HL-60 (cell line): Measurements from ENCODE around the gene CHI3L1.

Source experiments
- DNase-seq, 2 experiments: peaks; one replicate each; pipeline ENCODE4 v3.0.0-alpha.2; 2010 to 2020; ENCODE audit warnings: low read depth in 1 of 2, low spot score in 1 of 2
- H3K27ac ChIP-seq: fragments of 250-450 bp; sonication (Bioruptor Pico); replicated peaks from 2 replicates; pipeline ENCODE4 v1.5.1; 2020; ENCODE audit warnings: mild to moderate bottlenecking, moderate library complexity
- H3K27me3 ChIP-seq: fragments of 250-450 bp; sonication (Bioruptor Pico); 2 replicates; pipeline ENCODE4 v1.5.1; 2021; ENCODE audit warnings: mild to moderate bottlenecking, moderate library complexity; ENCODE audit not compliant: insufficient read depth, poor library complexity, severe bottlenecking
- H3K4me3 ChIP-seq: replicated peaks from 2 replicates; pipeline ENCODE4 v1.5.1; 2011; ENCODE audit warnings: mild to moderate bottlenecking, control low read depth, low read length; ENCODE audit not compliant: insufficient read depth
- CTCF ChIP-seq: IDR thresholded peaks from one replicate; pipeline ENCODE4 v1.5.1; 2011; ENCODE audit warnings: low read length, control low read depth, inconsistent platforms; ENCODE audit not compliant: insufficient read depth
- GABPA ChIP-seq: IDR thresholded peaks from 2 replicates; pipeline ENCODE4 v1.6.1; 2012; ENCODE audit warnings: low read depth
- POLR2AphosphoS5 ChIP-seq: IDR thresholded peaks from 2 replicates; pipeline ENCODE4 v1.6.1; 2012; ENCODE audit warnings: low read depth
- REST ChIP-seq: IDR thresholded peaks from 2 replicates; pipeline ENCODE4 v1.6.1; 2012; ENCODE audit warnings: low read depth; ENCODE audit not compliant: insufficient replicate concordance
- SPI1 ChIP-seq: IDR thresholded peaks from 2 replicates; pipeline ENCODE4 v1.6.1; 2012; ENCODE audit warnings: low read depth, mild to moderate bottlenecking, borderline replicate concordance

The CHI3L1 gene

GRCh38 chr1:203140743-203141520 is 45.6 kb downstream of the CHI3L1 start:
- no peak overlapping the region for H3K27ac ChIP-seq
- DNase-seq = no peak
- H3K27me3 ChIP-seq = peaks cover 3% of the 10 kb centered on the region
- no peak for TF ChIP-seq POLR2AphosphoS5
- TF ChIP-seq REST = no peak
- no peak for TF ChIP-seq GABPA
- no peak for TF ChIP-seq CTCF
- no peak for TF ChIP-seq SPI1
- H3K4me3 ChIP-seq = no peak overlapping the region

GRCh38 chr1:203139976-203140475 is 46.5 kb downstream of the CHI3L1 start:
- DNase-seq = no peak
- no peak for TF ChIP-seq CTCF
- no peak for TF ChIP-seq SPI1
- no peak for TF ChIP-seq POLR2AphosphoS5
- TF ChIP-seq GABPA = no peak
- TF ChIP-seq REST = no peak
- Histone ChIP-seq H3K27me3 (peaks cover 3% of the 10 kb centered on the region), H3K27ac (no peak overlapping the region), H3K4me3 (no peak overlapping the region)

GRCh38 chr1:203138066-203138465 is 48.4 kb downstream of the CHI3L1 start:
- TF ChIP-seq REST = no peak
- no peak for TF ChIP-seq CTCF
- no peak for TF ChIP-seq SPI1
- TF ChIP-seq POLR2AphosphoS5 = no peak
- no peak for TF ChIP-seq GABPA

More at GRCh38 chr1:203138066-203138465, 48.4 kb downstream of the CHI3L1 start:
- H3K27me3 ChIP-seq = peaks cover 3% of the 10 kb centered on the region
- H3K4me3 ChIP-seq = no peak overlapping the region
- DNase-seq = no peak
- H3K27ac ChIP-seq = no peak overlapping the region
